HG03439 (cell line): ENCODE measurements around the gene CDHR4.

ENCODE experiments used
- ATAC-seq: cut with Tn5 transposase; IDR thresholded peaks from one replicate; pipeline ENCODE4 v1.9.1; 2021; ENCODE audit warnings: mild to moderate bottlenecking, moderate library complexity; ENCODE audit not compliant: unreplicated experiment

Gene CDHR4

GRCh38 chr3:49745986-49746385, 53.7 kb downstream of the CDHR4 start:
- ATAC-seq = no peak
